Mucosa of descending colon (tissue), 3 donors: ENCODE results near the gene USP16. TPM values are rescaled to one million over a fixed set of nuclear protein-coding genes. Genes with fewer than 3 reads are reported as not detected.

Experiments used
- ATAC-seq: fragments of 200-7000 bp; cut with Tn5 transposase; one replicate; pipeline ENCODE4 v1.9.1; 2020; ENCODE audit warnings: mild to moderate bottlenecking, moderate library complexity
- DNase-seq, 3 donors: peaks; one replicate each; pipeline ENCODE4 v3.0.0-alpha.2; 2020
- H3K36me3 ChIP-seq: fragments of 200-600 bp; one replicate; pipeline ENCODE4 v1.8.0; 2021; ENCODE audit warnings: low read depth, mild to moderate bottlenecking
- H3K4me1 ChIP-seq: fragments of 200-600 bp; one replicate; pipeline ENCODE4 v1.8.0; 2021; ENCODE audit warnings: low read depth, mild to moderate bottlenecking
- H3K4me3 ChIP-seq: fragments of 200-600 bp; one replicate; pipeline ENCODE4 v1.8.0; 2021; ENCODE audit warnings: mild to moderate bottlenecking
- H3K9me3 ChIP-seq: fragments of 200-600 bp; one replicate; pipeline ENCODE4 v1.8.0; 2021; ENCODE audit warnings: mild to moderate bottlenecking
- CTCF ChIP-seq: fragments of 200-600 bp; IDR thresholded peaks from one replicate; pipeline ENCODE4 v1.8.0; 2022; ENCODE audit warnings: antibody characterized with exemption, mild to moderate bottlenecking
- intact Hi-C, 2 donors: fragments of 100-400 bp; cut with DNase I in 1 of 2; cut with micrococcal nuclease in 1 of 2; formaldehyde crosslinking; loops; one replicate each; pipeline versions ENCODE4 v1.11.0 to v1.11.1; 2022; cut with DNase I, micrococcal nuclease
- total RNA-seq, 3 donors: library from RNA; stranded (reverse); fragmentation: NEBNext Ultra II Directional in 2 of 3; extraction: Animal tissue kit (Norgen Biotek cat#: 25700) in 2 of 3; gene quantifications; one replicate each; pipeline versions ENCODE4 v1.2.1 to v1.2.4, GENCODE V29; 2021 to 2023
- donor health status: DM: no; HTN: no; CAD: no; lungs with moderate emphysema.
- donor health status: DM: no; HTN: no; CAD: no.
- donor health status: DM: no; HTN: yes; CAD: no.

USP16 gene
- total RNA-seq, 3 donors from 2014 or later: 35.2 to 41.5 (median 37.6) TPM

DNA sequence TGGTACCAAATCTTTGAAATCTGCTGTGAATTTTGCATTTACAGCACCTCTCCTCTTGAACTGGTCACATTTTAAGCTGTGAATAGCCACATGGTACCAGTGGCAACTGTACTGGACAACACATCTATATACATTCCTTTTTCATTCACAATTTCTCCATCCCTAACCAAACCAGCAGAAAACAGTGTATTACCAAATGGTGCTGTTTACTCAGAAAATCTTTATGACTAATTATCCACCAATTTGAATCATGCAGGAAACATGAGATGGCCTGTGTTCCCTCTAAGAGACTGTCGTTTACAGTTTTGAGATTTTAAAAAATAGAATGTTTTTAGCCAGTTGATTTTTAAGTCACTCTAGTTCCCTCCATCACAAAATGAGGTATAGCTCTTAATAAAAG is 66.6 kb downstream of the USP16 start:
- no peak overlapping the region for H3K4me3 ChIP-seq
- no peaks in the 10 kb centered on the region for H3K4me1 ChIP-seq
- no peak for ATAC-seq
- H3K9me3 ChIP-seq: no peaks in the 10 kb centered on the region
- H3K36me3 ChIP-seq: no peaks in the 10 kb centered on the region
- intact Hi-C loops: loop anchor here (5.0 to 10.0 kb wide), 3 partner anchors 54 to 284 kb away; no protein-coding TSS in a partner anchor
- TF ChIP-seq CTCF: no peak
- DNase-seq: no peak

- TF ChIP-seq CTCF: no peak
- intact Hi-C loops: loop anchor here (5.0 to 10.0 kb wide), 3 partner anchors 52 to 282 kb away; no protein-coding TSS in a partner anchor
- DNase-seq (no peak), ATAC-seq (no peak)
- H3K4me1 ChIP-seq: no peaks in the 10 kb centered on the region
- no peaks in the 10 kb centered on the region for H3K36me3 ChIP-seq
- no peaks in the 10 kb centered on the region for H3K9me3 ChIP-seq
- H3K4me3 ChIP-seq: no peak overlapping the region
These were observed 67.9 kb downstream of the USP16 start for GRCh38 chr21:29092102-29092959.

DNA sequence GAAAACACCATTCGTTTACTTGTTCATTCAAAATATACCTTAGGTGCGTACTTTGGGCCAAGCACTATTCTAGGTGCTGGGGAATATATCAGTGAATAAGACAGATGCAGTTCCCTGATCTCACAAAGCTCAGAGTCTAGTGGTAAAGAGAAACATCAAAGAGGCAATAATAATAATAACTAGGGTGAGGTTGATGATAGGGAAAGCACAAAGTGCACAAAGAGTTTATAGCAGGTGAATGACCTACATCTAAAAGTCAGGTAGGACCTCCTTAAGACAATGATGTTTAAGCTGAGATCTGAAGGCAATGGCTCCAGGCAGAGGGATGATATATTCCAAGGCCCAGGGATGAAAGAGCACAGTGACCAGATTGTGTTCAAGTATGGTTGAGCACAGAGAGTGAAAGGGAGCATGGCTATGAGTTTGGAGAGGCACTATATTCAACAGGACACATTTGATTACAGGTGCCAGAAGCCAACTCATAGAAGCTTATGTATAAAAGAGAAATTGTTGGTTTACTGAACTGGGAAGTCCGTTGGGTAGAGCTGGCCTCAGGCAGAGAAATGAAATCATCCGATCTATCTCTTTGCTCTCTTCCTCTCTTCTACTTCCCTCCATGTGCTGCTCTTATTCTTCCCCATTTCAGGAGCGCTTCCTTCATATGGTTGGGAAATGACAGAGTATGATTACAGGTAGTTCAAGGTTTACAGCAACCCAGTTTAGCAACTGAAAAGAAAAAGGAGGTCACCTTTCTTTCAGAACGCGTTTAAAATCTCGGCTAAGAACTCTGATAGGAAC is 71.9 kb downstream of the USP16 start:
- Histone ChIP-seq H3K9me3 (no peaks in the 10 kb centered on the region), H3K36me3 (no peaks in the 10 kb centered on the region), H3K4me3 (no peak overlapping the region), H3K4me1 (no peaks in the 10 kb centered on the region)
- intact Hi-C loops: loop anchor here (10.0 kb wide), 2 partner anchors 48 to 278 kb away; no protein-coding TSS in a partner anchor
- no peak for TF ChIP-seq CTCF
- DNase-seq (no peak), ATAC-seq (peak; percentile 18)

- no peak for DNase-seq
- no peak overlapping the region for H3K4me3 ChIP-seq
- intact Hi-C loops: loop anchor here (10.0 kb wide), 2 partner anchors 47 to 277 kb away; no protein-coding TSS in a partner anchor
- no peak for TF ChIP-seq CTCF
- ATAC-seq: no peak
- H3K36me3 ChIP-seq: no peaks in the 10 kb centered on the region
- H3K4me1 ChIP-seq: no peaks in the 10 kb centered on the region
- H3K9me3 ChIP-seq: no peaks in the 10 kb centered on the region
These were observed 73.7 kb downstream of the USP16 start for GRCh38 chr21:29098156-29098555.

DNA sequence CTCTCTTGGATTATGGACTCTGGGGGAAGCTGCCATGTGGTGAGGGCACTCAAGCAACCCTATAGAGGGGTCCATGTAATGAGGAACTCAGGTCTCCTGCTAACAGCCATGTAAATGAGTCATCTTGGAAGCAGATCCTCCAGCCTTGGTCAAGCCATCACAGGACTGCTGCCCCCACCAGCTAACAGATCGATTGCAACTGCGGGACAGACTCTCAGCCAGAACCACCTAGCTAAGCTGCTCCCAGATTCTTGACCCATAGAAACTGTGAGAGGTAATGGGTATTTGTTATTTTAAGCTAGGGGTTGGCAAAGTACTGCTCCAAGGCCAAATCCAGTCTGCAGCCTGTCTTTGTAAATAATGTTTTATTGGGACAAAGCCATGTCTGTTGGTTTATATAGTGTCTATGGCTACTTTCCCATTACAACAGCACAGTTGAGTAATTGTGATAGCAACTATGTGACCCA is 78.4 kb downstream of the USP16 start:
- no peak for TF ChIP-seq CTCF
- ATAC-seq (no peak), DNase-seq (no peak)
- H3K4me3 ChIP-seq: no peak overlapping the region
- intact Hi-C loops: no loop called here
- H3K9me3 ChIP-seq: no peaks in the 10 kb centered on the region
- H3K4me1 ChIP-seq: no peaks in the 10 kb centered on the region
- no peaks in the 10 kb centered on the region for H3K36me3 ChIP-seq

Other genes starting within 250 kb of the USP16 start
- 10 to 100 TPM; 24.5 to 32.7 (median 30.9) TPM for gene LTN1, start 31.8 kb upstream of the USP16 start, total RNA-seq
- 10 to 100 TPM in 1 of 3 donors, 1 to 10 TPM in 2; 7.7 to 15.5 (median 8.0) TPM for gene RWDD2B, start 5.3 kb upstream of the USP16 start, total RNA-seq
- gene CCT8, start 49.0 kb downstream of the USP16 start, total RNA-seq: 100 to 1,000 TPM in 1 of 3 donors, 10 to 100 TPM in 2; 76.2 to 103 (median 95.1) TPM
- 1 to 10 TPM; 2.2 to 7.9 (median 4.3) TPM for gene MAP3K7CL, start 106.0 kb downstream of the USP16 start, total RNA-seq